H1 (cell line): Measurements from ENCODE around the gene JAKMIP1. TPM values are rescaled to one million over a fixed set of nuclear protein-coding genes. Genes with fewer than 3 reads are reported as not detected.

ENCODE experiments used
- CTCF ChIA-PET: fragments of 300-600 bp; sonication (Branson Sonifier 250); formaldehyde crosslinking; loops from one replicate; lab custom pipeline; 2021; ENCODE audit not compliant: partially characterized antibody; lab: Charles Lee
- POLR2A ChIA-PET: fragments of 300-600 bp; sonication (Branson Sonifier 250); formaldehyde crosslinking; loops from one replicate; lab custom pipeline; 2021; ENCODE audit warnings: inconsistent platforms; ENCODE audit not compliant: partially characterized antibody; lab: Charles Lee
- DNase-seq, 2 experiments: peaks; one replicate each; pipeline versions ENCODE4 v3.0.0 to v3.0.0-alpha.2; 2010 to 2022; ENCODE audit warnings: low spot score in 2 of 2, low read depth in 1 of 2, mixed read lengths in 1 of 2
- FAIRE-seq: peaks from 2 replicates; lab custom pipeline; 2011; peaks lifted over from hg19 to GRCh38; lab: Jason Lieb, UNC
- H2AFZ ChIP-seq: 2 replicates; pipeline ENCODE4 v1.8.1; 2012; ENCODE audit warnings: low read length, inconsistent platforms
- H2AK5ac ChIP-seq: 2 replicates; pipeline ENCODE4 v1.6.1; 2013; ENCODE audit warnings: low read depth, low read length
- H2BK120ac ChIP-seq: replicated peaks from 2 replicates; pipeline ENCODE3; 2013; ENCODE audit warnings: low read depth, low read length, inconsistent platforms
- H2BK12ac ChIP-seq: 2 replicates; pipeline ENCODE4 v1.6.1; 2013; ENCODE audit warnings: low read depth, low read length
- H2BK15ac ChIP-seq: 2 replicates; pipeline ENCODE4 v1.6.1; 2013; ENCODE audit warnings: low read length
- H2BK20ac ChIP-seq: 2 replicates; pipeline ENCODE4 v1.6.1; 2013; ENCODE audit warnings: low read length
- H2BK5ac ChIP-seq: 2 replicates; pipeline ENCODE4 v1.6.1; 2013; ENCODE audit warnings: low read depth, low read length
- H3K14ac ChIP-seq: 2 replicates; pipeline ENCODE4 v1.6.1; 2013; ENCODE audit warnings: inconsistent platforms; ENCODE audit not compliant: insufficient read length
- H3K18ac ChIP-seq: 2 replicates; pipeline ENCODE4 v1.6.1; 2013; ENCODE audit warnings: low read length; ENCODE audit errors: extremely low read depth
- H3K23ac ChIP-seq: 2 replicates; pipeline ENCODE4 v1.6.1; 2013; ENCODE audit warnings: inconsistent platforms; ENCODE audit not compliant: insufficient read length
- H3K23me2 ChIP-seq: 2 replicates; pipeline ENCODE4 v1.6.1; 2013; ENCODE audit warnings: low read depth, low read length
- H3K27ac ChIP-seq: 2 replicates; pipeline ENCODE4 v1.6.1; 2011; ENCODE audit warnings: low read depth, low read length, inconsistent platforms
- H3K27me3 ChIP-seq, 4 experiments: replicated peaks in 1 of 4; 1 replicate in 1 of 4; 2 replicates in 3 of 4; pipeline versions ENCODE4 v1.6.1 to v1.8.1; 2011 to 2013; ENCODE audit warnings: low read length in 3 of 4, mild to moderate bottlenecking in 3 of 4, inconsistent platforms in 2 of 4, mixed read lengths in 2 of 4, moderate library complexity in 1 of 4; ENCODE audit not compliant: control insufficient read depth in 3 of 4, insufficient read depth in 3 of 4; ENCODE audit errors: extremely low read depth in 1 of 4
- H3K36me3 ChIP-seq, 4 experiments: 2 replicates each; pipeline versions ENCODE4 v1.6.1 to v1.8.1; 2011 to 2013; ENCODE audit warnings: mild to moderate bottlenecking in 4 of 4, low read length in 3 of 4, moderate library complexity in 2 of 4, control low read depth in 1 of 4, inconsistent platforms in 1 of 4; ENCODE audit not compliant: insufficient read depth in 4 of 4, control insufficient read depth in 2 of 4
- H3K4ac ChIP-seq: replicated peaks from 2 replicates; pipeline ENCODE3; 2013; ENCODE audit warnings: low read length, low read depth, mixed read lengths, inconsistent platforms; ENCODE audit not compliant: insufficient read length
- H3K4me1 ChIP-seq, 4 experiments: replicated peaks in 1 of 4; 1 replicate in 1 of 4; 2 replicates in 3 of 4; pipeline versions ENCODE4 v1.6.1 to v1.8.1; 2011 to 2013; ENCODE audit warnings: low read length in 3 of 4, inconsistent platforms in 2 of 4, mixed read lengths in 1 of 4; ENCODE audit not compliant: insufficient read depth in 4 of 4, control insufficient read depth in 3 of 4
- H3K4me2 ChIP-seq, 2 experiments: 2 replicates each; pipeline versions ENCODE4 v1.6.1 to v1.8.1; 2011 to 2013; ENCODE audit warnings: low read depth in 2 of 2, low read length in 2 of 2, control low read depth in 1 of 2, inconsistent platforms in 1 of 2, mild to moderate bottlenecking in 1 of 2; ENCODE audit not compliant: insufficient read depth in 1 of 2
- H3K4me3 ChIP-seq, 4 experiments: fragments of 200-600, 300-600 bp in 1 of 4; sonication (generic), shearing (Covaris generic), sonication (Bioruptor Twin) in 1 of 4; 2 replicates each; pipeline versions ENCODE4 v1.5.1 to v1.8.1; 2011 to 2016; ENCODE audit warnings: low read length in 4 of 4, low read depth in 3 of 4, control low read depth in 2 of 4, inconsistent platforms in 2 of 4, mild to moderate bottlenecking in 2 of 4, mixed read lengths in 1 of 4, moderate library complexity in 1 of 4; ENCODE audit not compliant: insufficient read depth in 2 of 4; ENCODE audit errors: extremely low read depth in 1 of 4
- H3K56ac ChIP-seq: replicated peaks from 2 replicates; pipeline ENCODE3; 2013; ENCODE audit warnings: low read depth, mild to moderate bottlenecking, mixed read lengths, low read length, inconsistent platforms; ENCODE audit not compliant: insufficient read length
- H3K79me1 ChIP-seq: 2 replicates; pipeline ENCODE4 v1.6.1; 2013; ENCODE audit warnings: low read depth, low read length, control low read depth
- H3K79me2 ChIP-seq, 2 experiments: 2 replicates each; pipeline versions ENCODE4 v1.6.1 to v1.8.1; 2012 to 2013; ENCODE audit warnings: low read length in 2 of 2, mild to moderate bottlenecking in 2 of 2, inconsistent platforms in 1 of 2; ENCODE audit not compliant: insufficient read depth in 2 of 2, control insufficient read depth in 1 of 2
- H3K9ac ChIP-seq, 4 experiments: replicated peaks in 1 of 4; 1 replicate in 1 of 4; 2 replicates in 3 of 4; pipeline versions ENCODE4 v1.6.1 to v1.8.1; 2011 to 2013; ENCODE audit warnings: low read depth in 3 of 4, low read length in 3 of 4, control low read depth in 2 of 4, mild to moderate bottlenecking in 2 of 4, moderate library complexity in 2 of 4, inconsistent platforms in 1 of 4; ENCODE audit errors: extremely low read depth in 1 of 4
- H3K9me3 ChIP-seq, 2 experiments: 2 replicates each; pipeline versions ENCODE4 v1.6.1 to v1.8.1; 2012 to 2013; ENCODE audit warnings: mild to moderate bottlenecking in 2 of 2, moderate library complexity in 2 of 2, control low read depth in 1 of 2, inconsistent platforms in 1 of 2, low read depth in 1 of 2, low read length in 1 of 2, mixed read lengths in 1 of 2; ENCODE audit not compliant: insufficient read depth in 2 of 2
- H4K20me1 ChIP-seq, 2 experiments: replicated peaks in 1 of 2; 2 replicates each; pipeline versions ENCODE3 to v1.8.1; 2011 to 2013; ENCODE audit warnings: inconsistent platforms in 2 of 2, low read length in 2 of 2, mild to moderate bottlenecking in 1 of 2; ENCODE audit not compliant: insufficient read depth in 2 of 2, control insufficient read depth in 1 of 2
- H4K5ac ChIP-seq: 2 replicates; pipeline ENCODE4 v1.6.1; 2013; ENCODE audit warnings: low read length, low read depth, mixed read lengths, inconsistent platforms; ENCODE audit not compliant: insufficient read length
- H4K8ac ChIP-seq: 2 replicates; pipeline ENCODE4 v1.8.0; 2013; ENCODE audit warnings: mild to moderate bottlenecking, moderate library complexity, low read length, inconsistent platforms; ENCODE audit not compliant: insufficient read depth; ENCODE audit errors: extremely low read depth
- H4K91ac ChIP-seq: replicated peaks from 2 replicates; pipeline ENCODE3; 2013; ENCODE audit warnings: low read length, mixed read lengths, inconsistent platforms; ENCODE audit not compliant: insufficient read length
- ASH2L ChIP-seq: fragments of 200-600, 300-600 bp; sonication (generic); IDR thresholded peaks from one replicate; pipeline ENCODE4 v1.7.1; 2017; ENCODE audit warnings: low read length
- CREB1 ChIP-seq: IDR thresholded peaks from 2 replicates; pipeline ENCODE4 v1.6.1; 2012; ENCODE audit warnings: inconsistent platforms
- EP300 ChIP-seq, 2 experiments: IDR thresholded peaks; 1 replicate in 1 of 2; 2 replicates in 1 of 2; pipeline ENCODE4 v1.6.1; 2011 to 2012; ENCODE audit warnings: low read depth in 2 of 2, low read length in 2 of 2, mild to moderate bottlenecking in 2 of 2, borderline replicate concordance in 1 of 2, inconsistent platforms in 1 of 2, moderate library complexity in 1 of 2
- KDM4A ChIP-seq: IDR thresholded peaks from one replicate; pipeline ENCODE4 v1.7.1; 2012; ENCODE audit warnings: low read depth, mild to moderate bottlenecking, moderate library complexity, low read length, inconsistent platforms; ENCODE audit not compliant: severe bottlenecking
- POU5F1 ChIP-seq: IDR thresholded peaks from 2 replicates; pipeline ENCODE4 v1.6.1; 2011; ENCODE audit warnings: low read depth, mild to moderate bottlenecking, low read length, moderate library complexity
- RXRA ChIP-seq: IDR thresholded peaks from 2 replicates; pipeline ENCODE4 v1.6.1; 2011; ENCODE audit warnings: low read depth, mild to moderate bottlenecking, low read length, moderate library complexity; ENCODE audit not compliant: insufficient read depth
- SUZ12 ChIP-seq: fragments of 200-600 bp; sonication (generic); IDR thresholded peaks from 2 replicates; pipeline ENCODE4 v1.6.1; 2012; ENCODE audit warnings: mild to moderate bottlenecking, inconsistent platforms, low read length, moderate library complexity, mixed read lengths
- TAF7 ChIP-seq: optimal IDR thresholded peaks from 2 replicates; pipeline ENCODE3; 2011; ENCODE audit warnings: low read depth, mild to moderate bottlenecking, inconsistent platforms, low read length, moderate library complexity, borderline replicate concordance
- TCF12 ChIP-seq: IDR thresholded peaks from 2 replicates; pipeline ENCODE4 v1.6.1; 2011; ENCODE audit warnings: low read depth, mild to moderate bottlenecking, low read length
- TEAD4 ChIP-seq: IDR thresholded peaks from 2 replicates; pipeline ENCODE4 v1.6.1; 2012; ENCODE audit warnings: low read depth, low read length, inconsistent platforms, mixed read lengths
- YY1 ChIP-seq: IDR thresholded peaks from 2 replicates; pipeline ENCODE4 v1.6.1; 2011; ENCODE audit warnings: low read depth, mild to moderate bottlenecking, low read length
- WGBS, 2 experiments: shearing (Covaris generic) in 1 of 2; methylation state at CpG; one replicate each; pipeline versions ENCODE4 v1.1.6 to v1.1.7; 2013 to 2015; ENCODE audit warnings: low lambda C conversion rate in 2 of 2, mixed read lengths in 2 of 2, inconsistent platforms in 1 of 2, low coverage in 1 of 2, missing lambda C conversion rate in 1 of 2; ENCODE audit not compliant: insufficient replicate concordance in 2 of 2, insufficient coverage in 1 of 2, insufficient read length in 1 of 2; ENCODE audit errors: extremely low coverage in 1 of 2, missing lambda C conversion rate in 1 of 2; 5-methylcytosine and 5-hydroxymethylcytosine counted together
- polyA plus RNA-seq, 7 experiments: library from polyadenylated mRNA; depleted of rRNA in 3 of 7; stranded (reverse) in 5 of 7; unstranded in 2 of 7; fragments of >200 nt in 5 of 7; fragments of 200-250 nt in 2 of 7; gene quantifications; 1 replicate in 5 of 7; 2 replicates in 1 of 7; 4 replicates in 1 of 7; pipeline versions ENCODE4 v1.2.1 to v1.2.3, GENCODE V29; 2011 to 2013; ENCODE audit warnings: missing spikeins in 2 of 7, mixed read lengths in 2 of 7
- total RNA-seq: library from RNA; stranded (reverse); fragmentation: NEBNext Ultra II Directional; extraction: Animal tissue kit (Norgen Biotek cat#: 25700); gene quantifications from 2 replicates; pipeline ENCODE4 v1.2.1, GENCODE V29; 2021
- TF ChIP-seq, protein P1 (sequence below): IDR thresholded peaks from 2 replicates; pipeline ENCODE4 v1.6.1; 2011; ENCODE audit warnings: low read depth, mild to moderate bottlenecking, low read length; ENCODE audit not compliant: insufficient read depth

JAKMIP1 gene
- total and polyA plus RNA-seq, 2 of the 8 experiments (the other 6 are each of a cell fraction or from before 2014, with no cell fraction given): 2.5 to 4.4 TPM

DNA sequence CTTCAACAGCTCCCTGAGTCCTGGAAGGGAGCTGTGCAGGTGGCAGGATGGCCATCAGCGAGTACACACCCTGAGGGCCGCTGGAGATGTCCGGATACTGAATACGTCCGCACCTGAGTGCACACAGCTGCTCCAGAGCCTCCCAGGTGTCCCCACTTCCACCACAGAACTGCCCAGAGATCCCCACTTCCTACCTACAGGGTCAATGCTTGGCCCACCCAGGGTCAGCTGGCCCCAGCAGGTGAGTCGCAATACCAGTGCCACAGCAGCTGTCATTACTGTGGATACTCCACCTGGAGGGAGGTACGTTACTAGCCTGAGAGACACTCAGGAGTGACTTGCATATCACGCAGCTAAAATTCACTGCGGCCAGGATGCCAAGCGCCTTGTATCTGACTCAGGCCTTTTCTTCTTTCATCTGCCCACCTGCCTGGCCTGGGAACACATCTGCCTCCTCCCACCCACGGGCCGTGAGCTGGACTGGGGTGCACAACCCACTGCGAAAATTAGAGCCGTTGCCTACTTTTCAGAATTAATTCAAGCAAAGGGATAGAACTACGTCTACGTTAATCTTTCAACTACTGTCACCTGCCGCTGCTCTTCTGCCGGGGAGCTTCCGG, 191.5 kb downstream of the JAKMIP1 start:
- FAIRE-seq: no peak
- no peak overlapping the region for H4K5ac ChIP-seq
- CTCF ChIA-PET: interaction anchor here (0.7 to 5.9 kb wide), 12 partner anchors 10 to 323 kb away, joined by 3 to 62 read pairs (median 6); partner anchors contain the start of gene C4orf50
- TF ChIP-seq SUZ12: no peak
- TF ChIP-seq CREB1: no peak
- no peak for TF ChIP-seq YY1
- no peak for TF ChIP-seq TAF7
- no peak for TF ChIP-seq TEAD4
- no peak for TF ChIP-seq POU5F1
- no peak for TF ChIP-seq ASH2L
- no peak for TF ChIP-seq RXRA
- TF ChIP-seq TCF12: no peak
- TF ChIP-seq KDM4A: no peak
- TF ChIP-seq, protein P1, sequence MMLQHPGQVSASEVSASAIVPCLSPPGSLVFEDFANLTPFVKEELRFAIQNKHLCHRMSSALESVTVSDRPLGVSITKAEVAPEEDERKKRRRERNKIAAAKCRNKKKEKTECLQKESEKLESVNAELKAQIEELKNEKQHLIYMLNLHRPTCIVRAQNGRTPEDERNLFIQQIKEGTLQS: no peak
- TF ChIP-seq EP300 (IDR thresholded peaks at IDR 0.05; ENCODE audit: borderline replicate concordance in 1 of 2, low read depth in 2 of 2, low read length in 2 of 2): no peak

More for the DNA sequence above, 191.5 kb downstream of the JAKMIP1 start:
- peak overlapping the region in 1 of 2 experiments; percentile 31; a peak in 1 of 4 replicates for H3K4me2 ChIP-seq
- H3K18ac ChIP-seq: no peak overlapping the region
- H3K79me2 ChIP-seq: no peaks in the 10 kb centered on the region
- no peaks in the 10 kb centered on the region; a peak in 1 of 7 replicates for H3K4me1 ChIP-seq
- WGBS, 2 experiments: 85% methylated on average over 19 of the region's 19 CpGs; no CpG with 5 or more reads in 1 of the 2 experiments
- no peak overlapping the region for H2BK20ac ChIP-seq
- POLR2A ChIA-PET: interaction anchor here (1.3 kb wide), 1 partner anchor 52 kb away, joined by 3 read pairs; no protein-coding TSS in a partner anchor
- peaks cover 0 to 4% of the 10 kb centered on the region in 2 experiments; a peak in 1 of 4 replicates for H3K9me3 ChIP-seq
- H3K36me3 ChIP-seq: no peaks in the 10 kb centered on the region
- H3K23ac ChIP-seq: no peak overlapping the region
- H3K4ac ChIP-seq: no peak overlapping the region
- H2BK15ac ChIP-seq: no peak overlapping the region
- peaks cover 0 to 22% (median 17%) of the 10 kb centered on the region in 4 experiments; a peak in 6 of 7 replicates for H3K27me3 ChIP-seq
- H3K23me2 ChIP-seq: peaks cover 9% of the 10 kb centered on the region; the same call in 1 of the 2 replicates
- no peak overlapping the region for H2AK5ac ChIP-seq
- no peaks in the 10 kb centered on the region for H3K79me1 ChIP-seq
- H4K91ac ChIP-seq: no peak overlapping the region
- H3K4me3 ChIP-seq: no peak overlapping the region
- H4K8ac ChIP-seq: no peak overlapping the region
- H2BK120ac ChIP-seq: no peak overlapping the region
- no peak overlapping the region for H3K27ac ChIP-seq
- no peak overlapping the region for H2AFZ ChIP-seq
- no peak overlapping the region for H3K14ac ChIP-seq
- H3K56ac ChIP-seq: no peak overlapping the region
- H2BK5ac ChIP-seq: no peak overlapping the region
- DNase-seq: no peak
- H3K9ac ChIP-seq: no peak overlapping the region
- peaks cover 0 to 5% of the 10 kb centered on the region in 2 experiments for H4K20me1 ChIP-seq
- H2BK12ac ChIP-seq: no peak overlapping the region
